OCI-LY3 (cell line): Measurements from ENCODE around the gene TTC24.
"Not testable (repeated sequence)": the region's sequence is repeated elsewhere in the genome, so short reads cannot be mapped to it uniquely, and the experiment has no call there.

Source experiments
- EZH2phosphoT487 ChIP-seq: fragments of 200-600 bp; shearing (Covaris generic); IDR thresholded peaks from 2 replicates; pipeline ENCODE4 v1.6.1; 2018; ENCODE audit warnings: antibody characterized with exemption, mixed run types, low read depth
- TF ChIP-seq, protein P1 (sequence below): fragments of 200-600, 300-600 bp; sonication (generic); IDR thresholded peaks from 2 replicates; pipeline ENCODE4 v1.5.1; 2014; ENCODE audit warnings: antibody characterized with exemption, low read length, low read depth

DNA sequence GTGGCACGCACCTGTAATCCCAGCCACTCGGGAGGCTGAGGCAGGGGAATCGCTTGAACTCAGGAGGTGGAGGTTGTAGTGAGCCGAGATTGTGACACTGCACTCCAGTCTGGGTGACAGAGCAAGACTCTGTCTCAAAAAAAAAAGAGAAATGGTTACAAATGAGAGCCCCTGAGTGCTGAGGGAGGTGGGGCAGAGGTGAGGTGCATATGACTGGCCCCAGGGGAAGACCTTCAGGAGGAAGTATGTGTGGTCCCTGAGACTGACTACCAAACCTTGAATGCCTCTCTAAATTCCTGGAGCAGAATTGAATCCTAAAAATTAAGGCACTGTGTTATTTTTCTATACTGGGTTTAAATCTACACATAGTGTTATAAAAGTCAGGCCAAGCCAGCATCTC is 27.8 kb downstream of the TTC24 start:
- TF ChIP-seq, protein P1, sequence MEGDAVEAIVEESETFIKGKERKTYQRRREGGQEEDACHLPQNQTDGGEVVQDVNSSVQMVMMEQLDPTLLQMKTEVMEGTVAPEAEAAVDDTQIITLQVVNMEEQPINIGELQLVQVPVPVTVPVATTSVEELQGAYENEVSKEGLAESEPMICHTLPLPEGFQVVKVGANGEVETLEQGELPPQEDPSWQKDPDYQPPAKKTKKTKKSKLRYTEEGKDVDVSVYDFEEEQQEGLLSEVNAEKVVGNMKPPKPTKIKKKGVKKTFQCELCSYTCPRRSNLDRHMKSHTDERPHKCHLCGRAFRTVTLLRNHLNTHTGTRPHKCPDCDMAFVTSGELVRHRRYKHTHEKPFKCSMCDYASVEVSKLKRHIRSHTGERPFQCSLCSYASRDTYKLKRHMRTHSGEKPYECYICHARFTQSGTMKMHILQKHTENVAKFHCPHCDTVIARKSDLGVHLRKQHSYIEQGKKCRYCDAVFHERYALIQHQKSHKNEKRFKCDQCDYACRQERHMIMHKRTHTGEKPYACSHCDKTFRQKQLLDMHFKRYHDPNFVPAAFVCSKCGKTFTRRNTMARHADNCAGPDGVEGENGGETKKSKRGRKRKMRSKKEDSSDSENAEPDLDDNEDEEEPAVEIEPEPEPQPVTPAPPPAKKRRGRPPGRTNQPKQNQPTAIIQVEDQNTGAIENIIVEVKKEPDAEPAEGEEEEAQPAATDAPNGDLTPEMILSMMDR: not testable (repeated sequence)
- TF ChIP-seq EZH2phosphoT487: not testable (repeated sequence)
